NCI-H2196 (cell line): ENCODE data around the gene DCAF4.

ENCODE experiments used
- DNase-seq: peaks from one replicate; lab custom pipeline; 2025; ENCODE audit not compliant: unreplicated experiment; lab: John Stamatoyannopoulos, UW

DCAF4 gene

GRCh38 chr14:72926292-72927028 is at the start of gene DCAF4:
TSS of gene DCAF4 (plus strand) at chr14:72926464. CDS start at chr14:72937979, 11,515 bp downstream.
- DNase-seq = peak; percentile 98

- no peak for DNase-seq
Measured at GRCh38 chr14:72876710-72877063, 49.6 kb upstream of the DCAF4 start.

GRCh38 chr14:72878746-72879145 is 47.5 kb upstream of the DCAF4 start:
- DNase-seq = no peak

- DNase-seq = no peak
Measured at GRCh38 chr14:72879431-72879830, 46.8 kb upstream of the DCAF4 start.

- DNase-seq = no peak
Measured at GRCh38 chr14:72880164-72880563, 46.1 kb upstream of the DCAF4 start.

GRCh38 chr14:72880820-72881219 is 45.4 kb upstream of the DCAF4 start:
- DNase-seq = no peak

- DNase-seq = no peak
Measured at GRCh38 chr14:72881543-72881942, 44.7 kb upstream of the DCAF4 start.

- no peak for DNase-seq
Measured at GRCh38 chr14:72882047-72882446, 44.2 kb upstream of the DCAF4 start.

- DNase-seq = no peak
Measured at GRCh38 chr14:72882463-72882862, 43.8 kb upstream of the DCAF4 start.

- DNase-seq = no peak
Measured at GRCh38 chr14:72883109-72883508, 43.2 kb upstream of the DCAF4 start.

GRCh38 chr14:72883961-72884360 is 42.3 kb upstream of the DCAF4 start:
- no peak for DNase-seq

- no peak for DNase-seq
Measured at GRCh38 chr14:72884386-72884785, 41.9 kb upstream of the DCAF4 start.

- no peak for DNase-seq
Measured at GRCh38 chr14:72887514-72887913, 38.8 kb upstream of the DCAF4 start.

- no peak for DNase-seq
Measured at GRCh38 chr14:72888192-72888591, 38.1 kb upstream of the DCAF4 start.

- DNase-seq = no peak
Measured at GRCh38 chr14:72888636-72889201, 37.5 kb upstream of the DCAF4 start.

GRCh38 chr14:72889366-72889765 is 36.9 kb upstream of the DCAF4 start:
- no peak for DNase-seq

- no peak for DNase-seq
Measured at GRCh38 chr14:72891666-72892102, 34.6 kb upstream of the DCAF4 start.

GRCh38 chr14:72892103-72892878 is 34.0 kb upstream of the DCAF4 start:
- no peak for DNase-seq

- peak; percentile 16 for DNase-seq
Measured at GRCh38 chr14:72892879-72893635, 33.2 kb upstream of the DCAF4 start.

- peak; percentile 94 for DNase-seq
Measured at GRCh38 chr14:72893636-72894322, 32.5 kb upstream of the DCAF4 start, which contains the start of gene DPF3. TSS of gene DPF3 (minus strand) at chr14:72894101. CDS start at chr14:72894088, 13 bp downstream.

GRCh38 chr14:72894323-72894622 is 32.0 kb upstream of the DCAF4 start:
- no peak for DNase-seq
